Measurements from ENCODE around the gene IRF9. TPM values are rescaled to one million over a fixed set of nuclear protein-coding genes. Genes with fewer than 3 reads are reported as not detected.

The IRF9 gene
- total and polyA plus RNA-seq, 2 of the 13 experiments (the other 11 are each of a cell fraction or from before 2014, with no cell fraction given), result 14.9 to 49.7 TPM

- TF ChIP-seq CREB3 (CRISPR knock-in tag; IDR thresholded peaks at IDR 0.05) (0 out of 2 replicates have a peak, but pooled peaks have one; percentile 41), PCBP1 (IDR thresholded peaks at IDR 0.05; ENCODE audit: borderline replicate concordance, low read depth, low read length) (peak; percentile 95), ARNT2 (CRISPR knock-in tag; IDR thresholded peaks at IDR 0.05; ENCODE audit: low read depth) (peak; percentile 98), ATM (IDR thresholded peaks at IDR 0.05; ENCODE audit: borderline replicate concordance) (no peak), ZNF501 (CRISPR knock-in tag; IDR thresholded peaks at IDR 0.05) (no peak), CEBPZ (IDR thresholded peaks at IDR 0.05; ENCODE audit: low read length) (peak; percentile 79), RAD21 (CRISPR knock-in tag; IDR thresholded peaks at IDR 0.05) (peak; percentile 84), AHR (CRISPR knock-in tag; IDR thresholded peaks at IDR 0.05) (peak; percentile 89; the same call in 1 of the 2 replicates), ZNF33B (CRISPR knock-in tag; IDR thresholded peaks at IDR 0.05) (peak; percentile 66; the same call in 1 of the 2 replicates), MXD1 (CRISPR knock-in tag; IDR thresholded peaks at IDR 0.05) (peak; percentile 95), ARNTL (CRISPR knock-in tag; IDR thresholded peaks at IDR 0.05) (peak; percentile 74), KLF13 (CRISPR knock-in tag; IDR thresholded peaks at IDR 0.05) (peak; percentile 94), ZNF256 (CRISPR knock-in tag; conservative IDR thresholded peaks at IDR 0.05) (peak; percentile 94), ZBTB44 (CRISPR knock-in tag; IDR thresholded peaks at IDR 0.05) (0 out of 2 replicates have a peak, but pooled peaks have one; percentile 33), SMAD3 (CRISPR knock-in tag; IDR thresholded peaks at IDR 0.05) (no peak; the same call in 1 of the 2 replicates), SMAD1 (CRISPR knock-in tag; IDR thresholded peaks at IDR 0.05; ENCODE audit: borderline replicate concordance, low read depth) (peak; percentile 71), DNMT3B (CRISPR knock-in tag; conservative IDR thresholded peaks at IDR 0.05) (peak; percentile 77; the same call in 1 of the 2 replicates), ZNF563 (CRISPR knock-in tag; IDR thresholded peaks at IDR 0.05) (no peak), IRF2 (CRISPR knock-in tag; IDR thresholded peaks at IDR 0.05) (peak; percentile 89), STAG1 (CRISPR knock-in tag; IDR thresholded peaks at IDR 0.05) (no peak; the same call in 1 of the 2 replicates), ZSCAN21 (CRISPR knock-in tag; IDR thresholded peaks at IDR 0.05; ENCODE audit: borderline replicate concordance) (peak; percentile 99), HNRNPUL1 (IDR thresholded peaks at IDR 0.05; ENCODE audit: low read depth, low read length) (no peak)
- TF ChIP-seq, protein P1, sequence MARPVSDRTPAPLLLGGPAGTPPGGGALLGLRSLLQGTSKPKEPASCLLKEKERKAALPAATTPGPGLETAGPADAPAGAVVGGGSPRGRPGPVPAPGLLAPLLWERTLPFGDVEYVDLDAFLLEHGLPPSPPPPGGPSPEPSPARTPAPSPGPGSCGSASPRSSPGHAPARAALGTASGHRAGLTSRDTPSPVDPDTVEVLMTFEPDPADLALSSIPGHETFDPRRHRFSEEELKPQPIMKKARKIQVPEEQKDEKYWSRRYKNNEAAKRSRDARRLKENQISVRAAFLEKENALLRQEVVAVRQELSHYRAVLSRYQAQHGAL (CRISPR knock-in tag; IDR thresholded peaks at IDR 0.05; ENCODE audit: not compliant biosample characterization), result peak; percentile 86
Observed at GRCh38 chr14:24141097-24141880, 19.8 kb upstream of the IRF9 start, which contains the start of gene EMC9 (continued).

All from HepG2 (cell line).